WI38 (cell line): ENCODE measurements around the gene RIN1.

ENCODE experiments used
- H3K4me3 ChIP-seq: 2 replicates; pipeline ENCODE4 v1.5.1; 2011; ENCODE audit warnings: low read depth, mild to moderate bottlenecking, control low read depth, low read length
- TF ChIP-seq, protein P1 (sequence below): IDR thresholded peaks from 2 replicates; pipeline ENCODE4 v1.5.1; 2012; ENCODE audit warnings: low read depth, mild to moderate bottlenecking, control low read depth, low read length

RIN1 gene

DNA sequence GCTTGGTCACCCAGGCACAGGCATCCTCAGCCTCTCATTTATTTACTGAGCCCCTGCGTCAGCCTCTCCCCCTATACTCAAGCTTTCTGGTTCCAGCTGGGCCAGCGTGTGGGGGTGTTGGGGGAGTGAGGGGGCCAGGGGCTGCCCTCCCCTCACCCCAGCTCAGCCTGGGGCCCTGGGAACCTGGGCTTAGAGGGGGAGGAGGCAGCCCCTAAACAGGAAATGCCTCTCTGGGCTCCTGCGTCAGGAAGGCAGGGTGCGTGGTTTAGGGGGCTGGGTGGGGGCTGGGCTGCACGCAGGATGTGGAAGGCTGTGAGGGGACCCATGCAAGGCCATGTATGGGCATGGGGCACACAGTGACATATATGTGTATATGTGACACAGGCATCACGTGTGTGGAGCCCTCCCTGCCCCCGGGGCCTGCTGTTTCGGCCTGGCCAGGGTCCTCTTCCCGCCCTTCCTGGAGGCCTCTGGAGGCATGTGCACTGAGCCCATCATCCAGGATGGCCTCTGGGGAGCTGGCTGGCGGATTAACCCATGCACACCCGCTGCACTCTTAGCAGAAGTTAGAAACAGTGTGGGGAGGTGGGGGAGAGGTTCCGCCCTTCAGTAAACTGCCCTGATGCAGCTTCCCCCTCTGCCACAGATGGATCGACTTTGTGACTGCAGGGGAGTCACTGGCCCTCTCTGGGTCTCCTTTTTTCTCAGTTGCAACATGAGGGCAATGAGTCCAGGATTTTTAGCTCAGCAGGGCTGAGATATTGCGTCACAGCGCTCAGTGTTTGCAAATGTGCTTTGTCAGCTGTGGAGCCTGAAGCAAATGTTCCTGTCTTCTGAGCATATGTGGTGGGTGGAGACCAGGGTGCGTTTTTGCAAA, 18.3 kb downstream of the RIN1 start:
- 0 out of 2 replicates have a peak overlapping the region, but pooled peaks have one; percentile 2 for H3K4me3 ChIP-seq
- TF ChIP-seq, protein P1, sequence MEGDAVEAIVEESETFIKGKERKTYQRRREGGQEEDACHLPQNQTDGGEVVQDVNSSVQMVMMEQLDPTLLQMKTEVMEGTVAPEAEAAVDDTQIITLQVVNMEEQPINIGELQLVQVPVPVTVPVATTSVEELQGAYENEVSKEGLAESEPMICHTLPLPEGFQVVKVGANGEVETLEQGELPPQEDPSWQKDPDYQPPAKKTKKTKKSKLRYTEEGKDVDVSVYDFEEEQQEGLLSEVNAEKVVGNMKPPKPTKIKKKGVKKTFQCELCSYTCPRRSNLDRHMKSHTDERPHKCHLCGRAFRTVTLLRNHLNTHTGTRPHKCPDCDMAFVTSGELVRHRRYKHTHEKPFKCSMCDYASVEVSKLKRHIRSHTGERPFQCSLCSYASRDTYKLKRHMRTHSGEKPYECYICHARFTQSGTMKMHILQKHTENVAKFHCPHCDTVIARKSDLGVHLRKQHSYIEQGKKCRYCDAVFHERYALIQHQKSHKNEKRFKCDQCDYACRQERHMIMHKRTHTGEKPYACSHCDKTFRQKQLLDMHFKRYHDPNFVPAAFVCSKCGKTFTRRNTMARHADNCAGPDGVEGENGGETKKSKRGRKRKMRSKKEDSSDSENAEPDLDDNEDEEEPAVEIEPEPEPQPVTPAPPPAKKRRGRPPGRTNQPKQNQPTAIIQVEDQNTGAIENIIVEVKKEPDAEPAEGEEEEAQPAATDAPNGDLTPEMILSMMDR = no peak

DNA sequence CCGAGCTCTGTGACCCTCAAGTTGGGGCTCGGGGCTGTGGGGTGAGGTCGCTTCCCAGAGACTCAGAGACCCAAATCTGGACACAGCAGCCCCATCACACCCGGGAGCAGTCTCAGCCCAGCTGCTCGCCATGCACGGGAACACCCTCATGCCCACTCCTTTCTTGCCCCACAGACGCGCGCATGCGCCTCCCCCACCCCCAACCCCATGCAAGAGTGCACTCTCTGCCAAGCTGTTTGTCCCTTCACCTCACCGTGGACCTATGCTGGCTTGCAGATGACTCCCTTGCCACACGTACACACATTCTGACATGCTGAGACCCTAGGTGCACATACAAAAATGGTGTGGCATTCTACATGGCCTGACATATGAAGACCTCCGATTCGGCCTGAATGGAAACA, 18.9 kb downstream of the RIN1 start:
- peak overlapping the region; percentile 20; the same call in 1 of the 2 replicates for H3K4me3 ChIP-seq
- TF ChIP-seq, protein P1 = no peak

DNA sequence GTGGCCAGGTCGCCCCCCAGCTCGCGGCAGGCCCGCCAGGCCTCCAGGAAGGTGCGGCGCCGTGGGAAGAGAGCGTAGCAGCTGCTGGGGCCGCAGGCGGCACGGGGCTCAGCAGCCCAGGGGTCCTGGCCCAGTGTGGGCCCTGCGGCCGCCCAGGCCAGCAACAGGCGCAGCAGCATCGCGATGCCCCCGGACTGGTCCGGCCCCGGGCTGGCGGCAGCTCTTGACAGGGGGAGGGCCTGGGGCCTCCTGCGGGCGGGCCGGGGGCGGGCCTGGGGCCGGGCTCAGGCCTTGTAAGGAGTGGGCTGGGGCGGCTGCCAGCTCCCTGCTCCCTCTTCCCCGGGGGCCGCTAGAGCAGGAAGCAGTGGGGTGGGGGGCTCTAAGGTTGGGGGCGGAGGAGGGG, 19.4 kb downstream of the RIN1 start, which contains the start of gene CD248:
TSS of gene CD248 (minus strand) at position 196 of the 403 bp plus-strand sequence. CDS start at position 179, 17 bp downstream.
- H3K4me3 ChIP-seq = peak within 1 kb of the TSS; percentile 58

DNA sequence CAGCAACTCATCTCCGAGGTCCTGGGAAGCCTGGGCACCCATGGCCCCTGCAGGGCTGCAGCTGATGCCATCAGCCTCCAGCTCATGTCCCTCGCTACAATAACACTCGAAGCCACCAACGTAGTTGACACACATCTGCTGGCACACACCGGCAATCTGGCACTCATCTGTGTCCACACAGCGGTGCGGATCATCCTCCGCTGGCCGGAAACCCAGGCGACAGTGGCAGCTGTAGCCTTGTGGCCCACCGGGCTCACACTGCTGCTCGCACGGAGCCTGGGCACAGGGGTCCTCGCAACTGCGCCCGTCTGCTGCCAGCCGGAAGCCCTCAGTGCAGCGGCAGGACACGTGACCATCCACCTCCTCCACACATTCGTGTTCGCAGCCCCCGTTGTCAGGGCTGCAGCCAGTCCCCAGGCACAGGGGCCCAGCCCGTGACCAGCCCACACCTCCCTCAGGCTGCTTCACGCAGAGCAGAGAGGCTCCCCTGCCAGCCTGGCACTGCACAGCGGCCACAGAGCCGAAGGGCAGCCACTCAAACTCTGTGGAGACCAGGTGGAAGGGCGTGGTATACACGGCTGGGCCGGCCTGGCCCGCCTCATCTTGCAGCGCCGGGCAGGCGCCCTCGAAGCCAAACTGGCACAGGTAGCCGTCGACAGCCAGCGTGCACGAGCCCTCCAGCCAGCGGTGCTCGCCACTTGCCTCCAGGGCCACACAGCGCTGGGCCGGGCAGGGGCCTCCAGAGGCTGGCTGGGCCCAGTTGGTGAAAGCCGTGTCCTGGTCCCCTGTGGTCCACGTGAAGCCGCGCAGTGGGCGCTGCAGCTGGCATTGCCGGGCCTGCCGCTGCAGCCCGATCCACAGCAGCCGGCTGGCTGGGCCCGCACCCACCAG, 20.1 kb downstream of the RIN1 start:
- TF ChIP-seq, protein P1 = no peak
- peak overlapping the region; percentile 58 for H3K4me3 ChIP-seq

More for the DNA sequence above, 19.4 kb downstream of the RIN1 start, which contains the start of gene CD248:
- TF ChIP-seq, protein P1 = no peak

DNA sequence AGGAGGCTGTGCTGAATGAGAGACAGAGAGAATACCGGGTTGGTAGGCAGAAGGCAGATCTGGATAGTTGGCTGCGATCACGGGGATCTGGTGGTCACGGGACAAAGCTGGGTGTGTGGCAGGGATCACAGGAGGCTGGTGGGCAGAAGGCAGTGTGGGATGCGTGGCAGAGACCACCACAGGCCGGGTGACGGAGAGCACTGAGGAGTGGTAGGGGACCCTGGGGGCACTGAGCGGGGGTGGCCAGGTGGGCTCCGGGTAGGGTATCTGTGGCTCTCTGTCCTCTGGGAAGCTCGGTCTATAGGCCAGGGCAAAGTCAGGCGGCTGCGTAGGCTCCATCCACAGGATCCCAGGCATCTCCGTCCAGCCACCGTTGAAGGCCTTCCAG, 20.7 kb downstream of the RIN1 start:
- TF ChIP-seq, protein P1 = no peak
- H3K4me3 ChIP-seq = peak overlapping the region; percentile 58

DNA sequence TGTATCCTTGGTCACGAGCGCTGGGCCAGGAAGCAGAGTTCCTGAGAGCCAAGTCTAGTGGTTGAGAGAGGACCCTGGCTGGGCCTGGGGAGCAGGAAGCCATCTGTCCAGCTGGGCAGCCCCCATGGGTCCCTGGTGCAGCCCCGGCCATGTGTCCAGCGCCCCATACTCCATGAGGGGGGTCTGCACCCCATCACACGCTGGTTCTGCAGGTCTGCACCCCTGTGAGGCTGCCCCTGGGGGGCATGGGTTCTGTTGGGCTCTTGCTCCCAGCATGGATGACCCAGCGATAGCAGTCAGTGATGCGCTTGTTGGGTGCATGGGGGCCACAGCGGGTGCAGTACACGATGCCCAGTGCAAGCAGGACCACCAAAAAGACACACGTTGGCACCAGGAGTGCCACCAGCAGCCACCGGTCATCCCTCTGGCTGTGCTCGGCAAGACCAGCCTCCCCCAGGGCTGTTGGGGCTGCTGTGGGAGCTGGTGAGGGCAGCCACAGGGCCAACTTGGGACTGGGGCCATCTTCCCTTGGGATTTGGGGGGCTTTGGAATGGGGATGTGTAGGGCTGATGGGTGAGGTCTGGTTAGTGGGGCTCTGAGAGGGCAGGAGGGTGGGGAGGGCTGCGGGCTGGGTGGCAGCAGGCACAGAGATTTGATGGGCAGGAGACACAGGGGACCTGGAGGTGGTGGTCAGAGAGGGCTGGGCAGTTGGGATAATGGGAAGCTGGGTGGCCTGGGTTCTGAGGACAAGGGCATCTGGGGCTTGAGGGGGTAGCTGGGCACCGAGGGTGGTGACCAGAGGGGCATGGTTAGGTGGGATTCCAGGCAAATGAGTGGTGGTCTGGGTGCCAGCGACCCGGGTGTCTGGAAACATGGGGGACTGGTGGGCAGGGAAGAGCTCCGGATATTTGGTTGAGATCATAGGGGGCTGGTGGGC, 21.4 kb downstream of the RIN1 start:
- peak overlapping the region; percentile 58 for H3K4me3 ChIP-seq
- TF ChIP-seq, protein P1 = no peak
